Mesenchymal stem cell (in vitro differentiated cells and primary cell): Measurements from ENCODE around the gene SGPP1.
"Not testable (repeated sequence)": the region's sequence is repeated elsewhere in the genome, so short reads cannot be mapped to it uniquely, and the experiment has no call there.

Experiments used
- DNase-seq: peaks from one replicate; pipeline ENCODE4 v3.0.0-alpha.2; 2013
- H2AFZ ChIP-seq: one replicate; pipeline ENCODE4 v1.6.1; 2013; ENCODE audit warnings: low read depth, mild to moderate bottlenecking, control low read depth, inconsistent platforms, low read length, moderate library complexity
- H2AK5ac ChIP-seq: 2 replicates; pipeline ENCODE4 v1.6.1; 2013; ENCODE audit warnings: low read length, moderate library complexity, mild to moderate bottlenecking, inconsistent platforms; ENCODE audit not compliant: severe bottlenecking
- H2BK120ac ChIP-seq: one replicate; pipeline ENCODE4 v1.6.1; 2013; ENCODE audit warnings: low read depth, mild to moderate bottlenecking, inconsistent platforms, low read length, moderate library complexity
- H2BK12ac ChIP-seq, 2 experiments: one replicate each; pipeline ENCODE4 v1.6.1; 2013; ENCODE audit warnings: inconsistent platforms in 2 of 2, low read length in 2 of 2, mild to moderate bottlenecking in 2 of 2, moderate library complexity in 2 of 2, control low read depth in 1 of 2
- H2BK15ac ChIP-seq: one replicate; pipeline ENCODE4 v1.6.1; 2013; ENCODE audit warnings: mild to moderate bottlenecking, low read depth, inconsistent platforms; ENCODE audit not compliant: poor library complexity, severe bottlenecking
- H2BK5ac ChIP-seq: 2 replicates; pipeline ENCODE4 v1.6.1; 2013; ENCODE audit warnings: low read depth, mild to moderate bottlenecking, low read length, control low read depth, inconsistent platforms; ENCODE audit not compliant: poor library complexity, severe bottlenecking
- H3K14ac ChIP-seq, 2 experiments: one replicate each; pipeline ENCODE4 v1.6.1; 2013; ENCODE audit warnings: inconsistent platforms in 2 of 2, low read length in 2 of 2, control low read depth in 1 of 2, mild to moderate bottlenecking in 1 of 2, moderate library complexity in 1 of 2
- H3K18ac ChIP-seq, 2 experiments: one replicate each; pipeline ENCODE4 v1.6.1; 2013; ENCODE audit warnings: inconsistent platforms in 2 of 2, low read length in 2 of 2, control low read depth in 1 of 2, low read depth in 1 of 2, mild to moderate bottlenecking in 1 of 2
- H3K23ac ChIP-seq, 2 experiments: one replicate each; pipeline ENCODE4 v1.6.1; 2013; ENCODE audit warnings: inconsistent platforms in 2 of 2, low read length in 2 of 2, mild to moderate bottlenecking in 2 of 2, moderate library complexity in 2 of 2, control low read depth in 1 of 2
- H3K27ac ChIP-seq: 2 replicates; pipeline ENCODE4 v1.5.1; 2013; ENCODE audit warnings: mild to moderate bottlenecking, moderate library complexity, low read length, control low read depth, inconsistent platforms; ENCODE audit not compliant: poor library complexity, severe bottlenecking
- H3K27me3 ChIP-seq, 2 experiments: 2 replicates each; pipeline versions ENCODE4 v1.6.1 to v1.7.0; 2013; ENCODE audit warnings: low read length in 2 of 2, mild to moderate bottlenecking in 2 of 2, moderate library complexity in 2 of 2, control low read depth in 1 of 2, inconsistent platforms in 1 of 2; ENCODE audit not compliant: control insufficient read depth in 1 of 2, insufficient read depth in 1 of 2
- H3K36me3 ChIP-seq, 2 experiments: 2 replicates each; pipeline versions ENCODE4 v1.6.1 to v1.7.0; 2013; ENCODE audit warnings: low read length in 2 of 2, control low read depth in 1 of 2, inconsistent platforms in 1 of 2, low read depth in 1 of 2, mild to moderate bottlenecking in 1 of 2; ENCODE audit not compliant: insufficient read depth in 2 of 2, control insufficient read depth in 1 of 2
- H3K4ac ChIP-seq, 2 experiments: one replicate each; pipeline ENCODE4 v1.6.1; 2013; ENCODE audit warnings: inconsistent platforms in 2 of 2, low read length in 2 of 2, mild to moderate bottlenecking in 2 of 2, moderate library complexity in 2 of 2, control low read depth in 1 of 2, low read depth in 1 of 2
- H3K4me1 ChIP-seq: 2 replicates; pipeline ENCODE4 v1.6.1; 2013; ENCODE audit warnings: low read depth, low read length, control low read depth; ENCODE audit not compliant: control insufficient read depth, insufficient read depth
- H3K4me2 ChIP-seq: 2 replicates; pipeline ENCODE4 v1.6.1; 2013; ENCODE audit warnings: low read length, mild to moderate bottlenecking, inconsistent platforms; ENCODE audit not compliant: poor library complexity, severe bottlenecking
- H3K4me3 ChIP-seq, 2 experiments: 2 replicates each; pipeline versions ENCODE4 v1.5.1 to v1.7.0; 2013; ENCODE audit warnings: low read length in 2 of 2, mild to moderate bottlenecking in 2 of 2, control low read depth in 1 of 2, low read depth in 1 of 2; ENCODE audit not compliant: insufficient read depth in 1 of 2
- H3K79me1 ChIP-seq: replicated peaks from 2 replicates; pipeline ENCODE4 v1.6.1; 2013; ENCODE audit warnings: mild to moderate bottlenecking, control low read depth, low read length, inconsistent platforms; ENCODE audit not compliant: poor library complexity, severe bottlenecking
- H3K9ac ChIP-seq: 2 replicates; pipeline ENCODE4 v1.7.0; 2013; ENCODE audit warnings: mild to moderate bottlenecking, low read length, moderate library complexity
- H3K9me3 ChIP-seq: 2 replicates; pipeline ENCODE4 v1.7.0; 2013; ENCODE audit warnings: mild to moderate bottlenecking, low read length; ENCODE audit not compliant: control insufficient read depth
- H4K8ac ChIP-seq: one replicate; pipeline ENCODE4 v1.6.1; 2013; ENCODE audit warnings: inconsistent platforms, mild to moderate bottlenecking, low read length, moderate library complexity
- H4K91ac ChIP-seq: one replicate; pipeline ENCODE4 v1.6.1; 2013; ENCODE audit warnings: mild to moderate bottlenecking, low read length, inconsistent platforms
- WGBS: methylation state at CpG from one replicate; pipeline ENCODE4 v1.1.7; 2013; ENCODE audit warnings: mixed read lengths; 5-methylcytosine and 5-hydroxymethylcytosine counted together

Gene SGPP1

GRCh38 chr14:63642229-63642611 lies 85.6 kb downstream of the SGPP1 start:
- H3K79me1 ChIP-seq, result peaks cover 9% of the 10 kb centered on the region
- no peak overlapping the region for H2AFZ ChIP-seq
- H3K4me3 ChIP-seq, result peak overlapping the region; percentile 37 to 82
- no peak overlapping the region for H3K4me2 ChIP-seq
- peak overlapping the region; percentile 14 for H2BK5ac ChIP-seq
- peak overlapping the region; percentile 97 for H3K27ac ChIP-seq
- DNase-seq, result peak; percentile 98
- peak overlapping the region; percentile 96 for H3K9ac ChIP-seq
- no peak overlapping the region for H2BK15ac ChIP-seq
- no peak overlapping the region for H3K4ac ChIP-seq
- no peak overlapping the region for H2BK120ac ChIP-seq
- WGBS, result 0% methylated on average over 8 of the region's 12 CpGs
- H2AK5ac ChIP-seq, result no peak overlapping the region
- no peak overlapping the region for H2BK12ac ChIP-seq
- H4K91ac ChIP-seq, result no peak overlapping the region
- no peaks in the 10 kb centered on the region for H3K36me3 ChIP-seq
- peak overlapping the region; percentile 29 for H4K8ac ChIP-seq
- H3K14ac ChIP-seq, result no peak overlapping the region
- H3K4me1 ChIP-seq, result peaks cover 2% of the 10 kb centered on the region
- H3K27me3 ChIP-seq, result no peaks in the 10 kb centered on the region
- no peak overlapping the region for H3K23ac ChIP-seq
- H3K9me3 ChIP-seq, result no peaks in the 10 kb centered on the region
- H3K18ac ChIP-seq, result peak overlapping the region in 1 of 2 experiments; percentile 55

- Histone ChIP-seq H2BK5ac (peak within 1 kb of the TSS; percentile 84), H3K79me1 (peaks cover 9% of the 10 kb centered on the region), H3K36me3 (no peaks in the 10 kb centered on the region), H3K4me3 (peak within 1 kb of the TSS; percentile 70 to 82), H4K91ac (peak within 1 kb of the TSS; percentile 82), H2BK15ac (peak within 1 kb of the TSS; percentile 99), H3K9me3 (no peaks in the 10 kb centered on the region), H3K18ac (peak within 1 kb of the TSS; percentile 71 to 81), H4K8ac (peak within 1 kb of the TSS; percentile 66), H3K4ac (peak within 1 kb of the TSS in 1 of 2 experiments; percentile 70), H3K4me2 (peak within 1 kb of the TSS; percentile 88), H2BK12ac (no peak within 1 kb of the TSS), H3K4me1 (peaks cover 2% of the 10 kb centered on the region), H2AK5ac (no peak within 1 kb of the TSS), H3K27me3 (no peaks in the 10 kb centered on the region), H3K27ac (peak within 1 kb of the TSS; percentile 97), H2AFZ (no peak within 1 kb of the TSS), H2BK120ac (no peak within 1 kb of the TSS), H3K23ac (no peak within 1 kb of the TSS), H3K14ac (peak within 1 kb of the TSS in 1 of 2 experiments; percentile 35), H3K9ac (peak within 1 kb of the TSS; percentile 96)
- under 1% methylated on average over 55 of the region's 60 CpGs for WGBS
- peak; percentile 100 for DNase-seq
Observed at GRCh38 chr14:63641473-63642228, 86.2 kb downstream of the SGPP1 start, which contains the start of gene WDR89. Gene WDR89 (minus strand): TSS chr14:63641871. CDS start chr14:63599942, 41,929 bp downstream.

- H3K79me1 ChIP-seq, result peaks cover 7% of the 10 kb centered on the region
- no CpG with 5 or more reads among the region's 1 CpG for WGBS
- peaks cover 2% of the 10 kb centered on the region for H3K4me1 ChIP-seq
- H2BK15ac ChIP-seq, result no peak overlapping the region
- H3K9ac ChIP-seq, result no peak overlapping the region
- H3K23ac ChIP-seq, result no peak overlapping the region
- H2BK5ac ChIP-seq, result no peak overlapping the region
- no peak overlapping the region for H3K27ac ChIP-seq
- H3K18ac ChIP-seq, result no peak overlapping the region
- no peak overlapping the region for H3K4me3 ChIP-seq
- H2BK120ac ChIP-seq, result no peak overlapping the region
- H3K4me2 ChIP-seq, result no peak overlapping the region
- H3K4ac ChIP-seq, result no peak overlapping the region
- no peak for DNase-seq
- no peaks in the 10 kb centered on the region for H3K36me3 ChIP-seq
- no peak overlapping the region for H2BK12ac ChIP-seq
- H4K91ac ChIP-seq, result no peak overlapping the region
- no peaks in the 10 kb centered on the region for H3K27me3 ChIP-seq
- peaks cover 5% of the 10 kb centered on the region for H3K9me3 ChIP-seq
- H2AFZ ChIP-seq, result no peak overlapping the region
- H2AK5ac ChIP-seq, result no peak overlapping the region
- no peak overlapping the region for H4K8ac ChIP-seq
- H3K14ac ChIP-seq, result no peak overlapping the region
Observed at GRCh38 chr14:63638493-63638892, 89.4 kb downstream of the SGPP1 start.

GRCh38 chr14:63636094-63636635 lies 91.7 kb downstream of the SGPP1 start:
- H3K9ac ChIP-seq, H3K36me3 ChIP-seq, H2AK5ac ChIP-seq, H2BK12ac ChIP-seq, H3K4me3 ChIP-seq, H3K4ac ChIP-seq, H3K27ac ChIP-seq, H2BK5ac ChIP-seq, H4K91ac ChIP-seq, H2BK15ac ChIP-seq, H3K14ac ChIP-seq, H4K8ac ChIP-seq, H3K27me3 ChIP-seq, H3K18ac ChIP-seq, H2AFZ ChIP-seq, H3K9me3 ChIP-seq, H3K4me1 ChIP-seq, H3K23ac ChIP-seq, H2BK120ac ChIP-seq, DNase-seq, H3K4me2 ChIP-seq: not testable (repeated sequence)
- peaks cover 13% of the 10 kb centered on the region for H3K79me1 ChIP-seq
- WGBS, result 96% methylated on average over 4 of the region's 4 CpGs
